SK-N-MC (cell line): ENCODE measurements around the gene SLC16A12.

Experiments
- EZH2 ChIP-seq: fragments of 200-600 bp; sonication (generic); IDR thresholded peaks from one replicate; pipeline ENCODE4 v1.6.1; 2017; ENCODE audit warnings: antibody characterized with exemption
- FOXP2 ChIP-seq: optimal IDR thresholded peaks from 2 replicates; pipeline ENCODE3; 2011; ENCODE audit warnings: mild to moderate bottlenecking, moderate library complexity; ENCODE audit not compliant: insufficient read depth; ENCODE audit errors: extremely low read length, control extremely low read depth
- POLR2AphosphoS5 ChIP-seq: IDR thresholded peaks from 2 replicates; pipeline ENCODE4 v1.6.1; 2012; ENCODE audit warnings: mild to moderate bottlenecking, low read depth, low read length, borderline replicate concordance

- TF ChIP-seq EZH2 (no peak), POLR2AphosphoS5 (no peak), FOXP2 (no peak)
Measured at GRCh38 chr10:89565180-89565579, 29.8 kb upstream of the SLC16A12 start.
